HepG2 (cell line): ENCODE data around the gene ARAP3. TPM values are rescaled to one million over a fixed set of nuclear protein-coding genes. Genes with fewer than 3 reads are reported as not detected.

ENCODE experiments used
- GZF1 ChIP-seq: sonication (generic); formaldehyde crosslinking; IDR thresholded peaks from 2 replicates; pipeline ENCODE4 v1.5.1; 2020; ENCODE audit warnings: mild to moderate bottlenecking, missing genetic modification reagents
- SYNCRIP ChIP-seq: fragments of 200-400 bp; formaldehyde crosslinking; IDR thresholded peaks from 2 replicates; pipeline ENCODE4 v1.6.1; 2018; ENCODE audit warnings: mild to moderate bottlenecking, low read depth, low read length; ENCODE audit not compliant: insufficient read depth
- TBX2 ChIP-seq: sonication (generic); formaldehyde crosslinking; IDR thresholded peaks from 2 replicates; pipeline ENCODE4 v1.5.0; 2020; ENCODE audit warnings: missing genetic modification reagents, mild to moderate bottlenecking, borderline replicate concordance
- ZBTB2 ChIP-seq: sonication (generic); formaldehyde crosslinking; IDR thresholded peaks from 2 replicates; pipeline ENCODE4 v1.8.0; 2022; ENCODE audit warnings: low read depth, missing genetic modification reagents
- ZBTB8A ChIP-seq: sonication (generic); formaldehyde crosslinking; IDR thresholded peaks from 2 replicates; pipeline ENCODE4 v1.4.0; 2020; ENCODE audit warnings: mild to moderate bottlenecking, low read depth, missing genetic modification reagents, borderline replicate concordance
- ZNF569 ChIP-seq: sonication (generic); formaldehyde crosslinking; IDR thresholded peaks from 2 replicates; pipeline ENCODE4 v1.5.0; 2020; ENCODE audit warnings: mild to moderate bottlenecking, missing genetic modification reagents, moderate library complexity, borderline replicate concordance
- ZNF570 ChIP-seq: sonication (generic); formaldehyde crosslinking; IDR thresholded peaks from 2 replicates; pipeline ENCODE4 v1.4.0; 2020; ENCODE audit warnings: mild to moderate bottlenecking, missing genetic modification reagents, borderline replicate concordance
- ZNF646 ChIP-seq: sonication (generic); formaldehyde crosslinking; IDR thresholded peaks from 2 replicates; pipeline ENCODE4 v1.9.0; 2021; ENCODE audit warnings: mild to moderate bottlenecking, missing genetic modification reagents
- ZNF749 ChIP-seq: sonication (generic); formaldehyde crosslinking; IDR thresholded peaks from 2 replicates; pipeline ENCODE4 v1.8.0; 2022; ENCODE audit warnings: mild to moderate bottlenecking, missing genetic modification reagents, moderate library complexity, borderline replicate concordance
- ZUFSP ChIP-seq: sonication (generic); formaldehyde crosslinking; IDR thresholded peaks from 2 replicates; pipeline ENCODE4 v1.9.0; 2021; ENCODE audit warnings: missing genetic modification reagents, mild to moderate bottlenecking, borderline replicate concordance
- polyA plus RNA-seq, 8 experiments: library from polyadenylated mRNA; depleted of rRNA in 3 of 8; stranded (reverse) in 7 of 8; unstranded in 1 of 8; fragments of >200 nt; fragmentation: Illumina TruSeq in 4 of 8; extraction: Trizol in 4 of 8; gene quantifications; 2 replicates each; pipeline versions ENCODE4 v1.2.1 to v1.2.3, GENCODE V29; 2011 to 2016; ENCODE audit warnings: low read depth in 4 of 8, missing spikeins in 1 of 8, mixed read lengths in 1 of 8; ENCODE audit not compliant: insufficient read depth in 1 of 8
- total RNA-seq, 5 experiments: library from RNA; depleted of rRNA; stranded (reverse); fragments of >200 nt; fragmentation: Illumina TruSeq; extraction: Trizol; gene quantifications; 2 replicates each; pipeline ENCODE4 v1.2.3, GENCODE V29; 2016; ENCODE audit warnings: low read depth in 1 of 5
- TF ChIP-seq, protein P1 (sequence below): sonication (generic); formaldehyde crosslinking; IDR thresholded peaks from 2 replicates; pipeline ENCODE4 v1.5.0; 2020; ENCODE audit warnings: mild to moderate bottlenecking, missing genetic modification reagents, moderate library complexity
- TF ChIP-seq, protein P2 (sequence below), 2 experiments: sonication (generic) in 1 of 2; formaldehyde crosslinking in 1 of 2; IDR thresholded peaks; 2 replicates each; pipeline versions ENCODE4 v1.5.1 to v1.6.1; 2011 to 2020; ENCODE audit warnings: borderline replicate concordance in 1 of 2, low read depth in 1 of 2, low read length in 1 of 2, mild to moderate bottlenecking in 1 of 2, missing genetic modification reagents in 1 of 2, moderate library complexity in 1 of 2

The ARAP3 gene
- total and polyA plus RNA-seq, 2 of the 13 experiments (the other 11 are each of a cell fraction or from before 2014, with no cell fraction given), result 0.25 TPM; not detected in 1

- TF ChIP-seq ZNF646 (peak; percentile 33; the same call in 1 of the 2 replicates), ZNF569 (CRISPR knock-in tag) (no peak), ZNF570 (CRISPR knock-in tag) (no peak), TBX2 (CRISPR knock-in tag) (no peak), ZBTB2 (CRISPR knock-in tag) (no peak), ZBTB8A (CRISPR knock-in tag) (no peak), GZF1 (no peak), SYNCRIP (no peak), ZUFSP (CRISPR knock-in tag) (no peak), ZNF749 (CRISPR knock-in tag) (0 out of 2 replicates have a peak, but pooled peaks have one; percentile 34)
- TF ChIP-seq, protein P1, sequence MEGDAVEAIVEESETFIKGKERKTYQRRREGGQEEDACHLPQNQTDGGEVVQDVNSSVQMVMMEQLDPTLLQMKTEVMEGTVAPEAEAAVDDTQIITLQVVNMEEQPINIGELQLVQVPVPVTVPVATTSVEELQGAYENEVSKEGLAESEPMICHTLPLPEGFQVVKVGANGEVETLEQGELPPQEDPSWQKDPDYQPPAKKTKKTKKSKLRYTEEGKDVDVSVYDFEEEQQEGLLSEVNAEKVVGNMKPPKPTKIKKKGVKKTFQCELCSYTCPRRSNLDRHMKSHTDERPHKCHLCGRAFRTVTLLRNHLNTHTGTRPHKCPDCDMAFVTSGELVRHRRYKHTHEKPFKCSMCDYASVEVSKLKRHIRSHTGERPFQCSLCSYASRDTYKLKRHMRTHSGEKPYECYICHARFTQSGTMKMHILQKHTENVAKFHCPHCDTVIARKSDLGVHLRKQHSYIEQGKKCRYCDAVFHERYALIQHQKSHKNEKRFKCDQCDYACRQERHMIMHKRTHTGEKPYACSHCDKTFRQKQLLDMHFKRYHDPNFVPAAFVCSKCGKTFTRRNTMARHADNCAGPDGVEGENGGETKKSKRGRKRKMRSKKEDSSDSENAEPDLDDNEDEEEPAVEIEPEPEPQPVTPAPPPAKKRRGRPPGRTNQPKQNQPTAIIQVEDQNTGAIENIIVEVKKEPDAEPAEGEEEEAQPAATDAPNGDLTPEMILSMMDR (CRISPR knock-in tag), result peak; percentile 75
- TF ChIP-seq, protein P2, sequence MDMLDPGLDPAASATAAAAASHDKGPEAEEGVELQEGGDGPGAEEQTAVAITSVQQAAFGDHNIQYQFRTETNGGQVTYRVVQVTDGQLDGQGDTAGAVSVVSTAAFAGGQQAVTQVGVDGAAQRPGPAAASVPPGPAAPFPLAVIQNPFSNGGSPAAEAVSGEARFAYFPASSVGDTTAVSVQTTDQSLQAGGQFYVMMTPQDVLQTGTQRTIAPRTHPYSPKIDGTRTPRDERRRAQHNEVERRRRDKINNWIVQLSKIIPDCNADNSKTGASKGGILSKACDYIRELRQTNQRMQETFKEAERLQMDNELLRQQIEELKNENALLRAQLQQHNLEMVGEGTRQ (IDR thresholded peaks at IDR 0.05; ENCODE audit: low read depth, low read length), result no peak
- TF ChIP-seq, protein P2 (CRISPR knock-in tag; IDR thresholded peaks at IDR 0.05; ENCODE audit: borderline replicate concordance), result no peak
Measured at GRCh38 chr5:141637767-141638419, 44.1 kb downstream of the ARAP3 start (continued).
